GM23338 (cell line): ENCODE data around the gene ARL6IP4. TPM values are rescaled to one million over a fixed set of nuclear protein-coding genes. Genes with fewer than 3 reads are reported as not detected.

Experiments
- ATAC-seq: fragments of 200-7000 bp; cut with Tn5 transposase; 3 replicates; pipeline ENCODE4 v1.9.1; 2020
- DNase-seq: peaks from one replicate; pipeline ENCODE4 v3.0.0-alpha.2; 2015; ENCODE audit warnings: low spot score
- H2AFZ ChIP-seq: fragments of 200-600 bp; sonication (generic); 2 replicates; pipeline ENCODE4 v1.8.0; 2016; ENCODE audit warnings: antibody characterized with exemption, mild to moderate bottlenecking, moderate library complexity
- H3F3A ChIP-seq: fragments of 200-600 bp; sonication (generic); replicated peaks from 2 replicates; pipeline ENCODE4 v1.8.0; 2017; ENCODE audit warnings: antibody characterized with exemption, mixed run types, low read depth
- H3K27ac ChIP-seq: fragments of 200-600 bp; sonication (generic); 2 replicates; pipeline ENCODE4 v1.6.1; 2016; ENCODE audit warnings: low read depth
- H3K27me3 ChIP-seq: fragments of 200-600 bp; sonication (generic); 2 replicates; pipeline ENCODE4 v1.8.0; 2016; ENCODE audit warnings: mild to moderate bottlenecking, mixed run types, moderate library complexity; ENCODE audit not compliant: insufficient read depth
- H3K36me3 ChIP-seq: fragments of 200-600 bp; sonication (generic); 2 replicates; pipeline ENCODE4 v1.8.0; 2016; ENCODE audit warnings: mild to moderate bottlenecking; ENCODE audit not compliant: insufficient read depth
- H3K4me1 ChIP-seq: fragments of 200-600 bp; sonication (generic); 2 replicates; pipeline ENCODE4 v1.8.0; 2016; ENCODE audit warnings: mild to moderate bottlenecking, moderate library complexity; ENCODE audit not compliant: insufficient read depth
- H3K4me2 ChIP-seq: fragments of 200-600 bp; sonication (generic); 2 replicates; pipeline ENCODE4 v1.7.1; 2017; ENCODE audit warnings: mixed run types
- H3K4me3 ChIP-seq: fragments of 200-600 bp; sonication (generic); 2 replicates; pipeline ENCODE4 v1.6.1; 2016; ENCODE audit warnings: mixed run types
- H3K79me2 ChIP-seq: fragments of 200-600 bp; sonication (generic); replicated peaks from 2 replicates; pipeline ENCODE4 v1.8.0; 2017; ENCODE audit warnings: mild to moderate bottlenecking; ENCODE audit not compliant: insufficient read depth
- H3K9me2 ChIP-seq: fragments of 200-600 bp; sonication (generic); 2 replicates; pipeline ENCODE4 v1.8.0; 2017; ENCODE audit not compliant: insufficient read depth
- H4K20me1 ChIP-seq: fragments of 200-600 bp; sonication (generic); replicated peaks from 2 replicates; pipeline ENCODE4 v1.8.0; 2017; ENCODE audit warnings: mild to moderate bottlenecking; ENCODE audit not compliant: insufficient read depth
- H3K27ac Mint-ChIP-seq: 2 replicates; pipeline ENCODE4 v1.8.0; 2020; ENCODE audit warnings: inconsistent platforms, mild to moderate bottlenecking, moderate library complexity, mixed read lengths
- H3K27me3 Mint-ChIP-seq: 3 replicates; pipeline ENCODE4 v1.8.0; 2022; ENCODE audit warnings: low read depth, mild to moderate bottlenecking, moderate library complexity, mixed read lengths, inconsistent platforms; ENCODE audit not compliant: insufficient read depth, poor library complexity
- H3K36me3 Mint-ChIP-seq: 3 replicates; pipeline ENCODE4 v1.8.0; 2021; ENCODE audit warnings: low read depth, mild to moderate bottlenecking, inconsistent platforms, moderate library complexity, mixed read lengths
- H3K4me1 Mint-ChIP-seq: 3 replicates; pipeline ENCODE4 v1.8.0; 2020; ENCODE audit warnings: mild to moderate bottlenecking, inconsistent platforms, mixed read lengths
- H3K4me3 Mint-ChIP-seq: 3 replicates; pipeline ENCODE4 v1.8.0; 2021; ENCODE audit warnings: moderate library complexity, mild to moderate bottlenecking, inconsistent platforms, mixed read lengths
- H3K9me3 Mint-ChIP-seq: 3 replicates; pipeline ENCODE4 v1.8.0; 2020; ENCODE audit warnings: moderate library complexity, mild to moderate bottlenecking, inconsistent platforms, mixed read lengths
- EZH2 ChIP-seq: fragments of 200-600 bp; sonication (generic); IDR thresholded peaks from one replicate; pipeline ENCODE4 v1.8.0; 2017; ENCODE audit warnings: antibody characterized with exemption, mild to moderate bottlenecking, low read depth; ENCODE audit not compliant: unreplicated experiment
- EZH2phosphoT487 ChIP-seq: fragments of 200-600 bp; sonication (generic); IDR thresholded peaks from one replicate; pipeline ENCODE4 v1.8.1; 2018; ENCODE audit warnings: antibody characterized with exemption; ENCODE audit not compliant: unreplicated experiment
- POLR2AphosphoS5 ChIP-seq: IDR thresholded peaks from 2 replicates; pipeline ENCODE4 v1.6.1; 2016; ENCODE audit warnings: antibody characterized with exemption, low read depth
- STAT1 ChIP-seq: IDR thresholded peaks from one replicate; pipeline ENCODE4 v1.6.1; 2016; ENCODE audit warnings: antibody characterized with exemption; ENCODE audit not compliant: unreplicated experiment
- ZNF114 ChIP-seq: fragments of 250-450 bp; sonication (Bioruptor Pico); IDR thresholded peaks from 2 replicates; pipeline ENCODE4 v1.5.0; 2020; ENCODE audit warnings: mild to moderate bottlenecking, moderate library complexity
- ZNF331 ChIP-seq: fragments of 250-450 bp; sonication (Bioruptor Pico); IDR thresholded peaks from 2 replicates; pipeline ENCODE4 v1.5.0; 2020; ENCODE audit warnings: low read depth, mild to moderate bottlenecking, moderate library complexity
- polyA plus RNA-seq: library from polyadenylated mRNA; unstranded; fragments of >200 nt; fragmentation: Nextera tagmentation; extraction: Ambion mirVana; gene quantifications from 2 replicates; pipeline ENCODE4 v1.2.1, GENCODE V29; 2016
- total RNA-seq: library from RNA; depleted of rRNA; stranded (reverse); fragments of >200 nt; shearing (Covaris generic); gene quantifications from 2 replicates; pipeline ENCODE4 v1.2.3, GENCODE V29; 2014
- TF ChIP-seq, protein P1 (sequence below): fragments of 250-450 bp; sonication (Bioruptor Pico); IDR thresholded peaks from 2 replicates; pipeline ENCODE4 v1.5.0; 2020; ENCODE audit warnings: mild to moderate bottlenecking, moderate library complexity
- TF ChIP-seq, protein P2 (sequence below), 2 experiments: fragments of 200-600 bp in 1 of 2; sonication (generic) in 1 of 2; conservative IDR thresholded peaks; 2 replicates each; pipeline versions ENCODE4 v1.5.1 to v1.6.1; 2016 to 2017; ENCODE audit warnings: antibody characterized with exemption in 2 of 2, low read depth in 2 of 2, mild to moderate bottlenecking in 2 of 2, moderate library complexity in 1 of 2

Gene ARL6IP4
- total and polyA plus RNA-seq, 2 experiments from 2014 or later, result 85.5 to 169 TPM

GRCh38 chr12:122989874-122990419 lies 9.5 kb downstream of the ARL6IP4 start (continued):
- TF ChIP-seq, protein P1, sequence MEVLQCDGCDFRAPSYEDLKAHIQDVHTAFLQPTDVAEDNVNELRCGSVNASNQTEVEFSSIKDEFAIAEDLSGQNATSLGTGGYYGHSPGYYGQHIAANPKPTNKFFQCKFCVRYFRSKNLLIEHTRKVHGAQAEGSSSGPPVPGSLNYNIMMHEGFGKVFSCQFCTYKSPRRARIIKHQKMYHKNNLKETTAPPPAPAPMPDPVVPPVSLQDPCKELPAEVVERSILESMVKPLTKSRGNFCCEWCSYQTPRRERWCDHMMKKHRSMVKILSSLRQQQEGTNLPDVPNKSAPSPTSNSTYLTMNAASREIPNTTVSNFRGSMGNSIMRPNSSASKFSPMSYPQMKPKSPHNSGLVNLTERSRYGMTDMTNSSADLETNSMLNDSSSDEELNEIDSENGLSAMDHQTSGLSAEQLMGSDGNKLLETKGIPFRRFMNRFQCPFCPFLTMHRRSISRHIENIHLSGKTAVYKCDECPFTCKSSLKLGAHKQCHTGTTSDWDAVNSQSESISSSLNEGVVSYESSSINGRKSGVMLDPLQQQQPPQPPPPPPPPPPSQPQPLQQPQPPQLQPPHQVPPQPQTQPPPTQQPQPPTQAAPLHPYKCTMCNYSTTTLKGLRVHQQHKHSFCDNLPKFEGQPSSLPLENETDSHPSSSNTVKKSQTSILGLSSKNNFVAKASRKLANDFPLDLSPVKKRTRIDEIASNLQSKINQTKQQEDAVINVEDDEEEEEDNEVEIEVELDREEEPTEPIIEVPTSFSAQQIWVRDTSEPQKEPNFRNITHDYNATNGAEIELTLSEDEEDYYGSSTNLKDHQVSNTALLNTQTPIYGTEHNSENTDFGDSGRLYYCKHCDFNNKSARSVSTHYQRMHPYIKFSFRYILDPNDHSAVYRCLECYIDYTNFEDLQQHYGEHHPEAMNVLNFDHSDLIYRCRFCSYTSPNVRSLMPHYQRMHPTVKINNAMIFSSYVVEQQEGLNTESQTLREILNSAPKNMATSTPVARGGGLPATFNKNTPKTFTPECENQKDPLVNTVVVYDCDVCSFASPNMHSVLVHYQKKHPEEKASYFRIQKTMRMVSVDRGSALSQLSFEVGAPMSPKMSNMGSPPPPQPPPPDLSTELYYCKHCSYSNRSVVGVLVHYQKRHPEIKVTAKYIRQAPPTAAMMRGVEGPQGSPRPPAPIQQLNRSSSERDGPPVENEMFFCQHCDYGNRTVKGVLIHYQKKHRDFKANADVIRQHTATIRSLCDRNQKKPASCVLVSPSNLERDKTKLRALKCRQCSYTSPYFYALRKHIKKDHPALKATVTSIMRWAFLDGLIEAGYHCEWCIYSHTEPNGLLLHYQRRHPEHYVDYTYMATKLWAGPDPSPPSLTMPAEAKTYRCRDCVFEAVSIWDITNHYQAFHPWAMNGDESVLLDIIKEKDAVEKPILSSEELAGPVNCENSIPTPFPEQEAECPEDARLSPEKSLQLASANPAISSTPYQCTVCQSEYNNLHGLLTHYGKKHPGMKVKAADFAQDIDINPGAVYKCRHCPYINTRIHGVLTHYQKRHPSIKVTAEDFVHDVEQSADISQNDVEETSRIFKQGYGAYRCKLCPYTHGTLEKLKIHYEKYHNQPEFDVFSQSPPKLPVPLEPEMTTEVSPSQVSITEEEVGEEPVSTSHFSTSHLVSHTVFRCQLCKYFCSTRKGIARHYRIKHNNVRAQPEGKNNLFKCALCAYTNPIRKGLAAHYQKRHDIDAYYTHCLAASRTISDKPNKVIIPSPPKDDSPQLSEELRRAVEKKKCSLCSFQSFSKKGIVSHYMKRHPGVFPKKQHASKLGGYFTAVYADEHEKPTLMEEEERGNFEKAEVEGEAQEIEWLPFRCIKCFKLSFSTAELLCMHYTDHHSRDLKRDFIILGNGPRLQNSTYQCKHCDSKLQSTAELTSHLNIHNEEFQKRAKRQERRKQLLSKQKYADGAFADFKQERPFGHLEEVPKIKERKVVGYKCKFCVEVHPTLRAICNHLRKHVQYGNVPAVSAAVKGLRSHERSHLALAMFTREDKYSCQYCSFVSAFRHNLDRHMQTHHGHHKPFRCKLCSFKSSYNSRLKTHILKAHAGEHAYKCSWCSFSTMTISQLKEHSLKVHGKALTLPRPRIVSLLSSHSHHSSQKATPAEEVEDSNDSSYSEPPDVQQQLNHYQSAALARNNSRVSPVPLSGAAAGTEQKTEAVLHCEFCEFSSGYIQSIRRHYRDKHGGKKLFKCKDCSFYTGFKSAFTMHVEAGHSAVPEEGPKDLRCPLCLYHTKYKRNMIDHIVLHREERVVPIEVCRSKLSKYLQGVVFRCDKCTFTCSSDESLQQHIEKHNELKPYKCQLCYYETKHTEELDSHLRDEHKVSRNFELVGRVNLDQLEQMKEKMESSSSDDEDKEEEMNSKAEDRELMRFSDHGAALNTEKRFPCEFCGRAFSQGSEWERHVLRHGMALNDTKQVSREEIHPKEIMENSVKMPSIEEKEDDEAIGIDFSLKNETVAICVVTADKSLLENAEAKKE, result no peak
- TF ChIP-seq POLR2AphosphoS5 (no peak), STAT1 (no peak), EZH2 (no peak), ZNF114 (CRISPR knock-in tag) (no peak)
- TF ChIP-seq, protein P2, sequence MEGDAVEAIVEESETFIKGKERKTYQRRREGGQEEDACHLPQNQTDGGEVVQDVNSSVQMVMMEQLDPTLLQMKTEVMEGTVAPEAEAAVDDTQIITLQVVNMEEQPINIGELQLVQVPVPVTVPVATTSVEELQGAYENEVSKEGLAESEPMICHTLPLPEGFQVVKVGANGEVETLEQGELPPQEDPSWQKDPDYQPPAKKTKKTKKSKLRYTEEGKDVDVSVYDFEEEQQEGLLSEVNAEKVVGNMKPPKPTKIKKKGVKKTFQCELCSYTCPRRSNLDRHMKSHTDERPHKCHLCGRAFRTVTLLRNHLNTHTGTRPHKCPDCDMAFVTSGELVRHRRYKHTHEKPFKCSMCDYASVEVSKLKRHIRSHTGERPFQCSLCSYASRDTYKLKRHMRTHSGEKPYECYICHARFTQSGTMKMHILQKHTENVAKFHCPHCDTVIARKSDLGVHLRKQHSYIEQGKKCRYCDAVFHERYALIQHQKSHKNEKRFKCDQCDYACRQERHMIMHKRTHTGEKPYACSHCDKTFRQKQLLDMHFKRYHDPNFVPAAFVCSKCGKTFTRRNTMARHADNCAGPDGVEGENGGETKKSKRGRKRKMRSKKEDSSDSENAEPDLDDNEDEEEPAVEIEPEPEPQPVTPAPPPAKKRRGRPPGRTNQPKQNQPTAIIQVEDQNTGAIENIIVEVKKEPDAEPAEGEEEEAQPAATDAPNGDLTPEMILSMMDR (conservative IDR thresholded peaks at IDR 0.05; ENCODE audit: low read depth in 2 of 2), result no peak

- H3K9me3 Mint-ChIP-seq, result no peaks in the 10 kb centered on the region
- H3K27me3 Mint-ChIP-seq, result peaks cover 3% of the 10 kb centered on the region
- TF ChIP-seq EZH2phosphoT487, result no peak
- no peak for TF ChIP-seq ZNF331 (CRISPR knock-in tag)
- TF ChIP-seq, protein P1, result no peak
These were observed 10.1 kb downstream of the ARL6IP4 start for GRCh38 chr12:122990561-122990960.

More at GRCh38 chr12:122990561-122990960, 10.1 kb downstream of the ARL6IP4 start:
- no peak overlapping the region for H3K4me3 Mint-ChIP-seq
- DNase-seq (no peak), ATAC-seq (no peak)
- no peak overlapping the region for H3K27ac ChIP-seq
- no peaks in the 10 kb centered on the region for H3K9me2 ChIP-seq
- no peaks in the 10 kb centered on the region for H3K36me3 ChIP-seq
- no peak overlapping the region for H2AFZ ChIP-seq
- H3K4me2 ChIP-seq, result no peak overlapping the region
- H3K27ac Mint-ChIP-seq, result no peak overlapping the region
- no peaks in the 10 kb centered on the region for H3K27me3 ChIP-seq
- no peaks in the 10 kb centered on the region for H4K20me1 ChIP-seq
- H3F3A ChIP-seq, result no peaks in the 10 kb centered on the region
- no peaks in the 10 kb centered on the region for H3K79me2 ChIP-seq
- no peaks in the 10 kb centered on the region for H3K4me1 Mint-ChIP-seq
- no peaks in the 10 kb centered on the region for H3K4me1 ChIP-seq
- no peaks in the 10 kb centered on the region for H3K36me3 Mint-ChIP-seq
- H3K4me3 ChIP-seq, result no peak overlapping the region
